Stimulated activated CD8-positive, alpha-beta memory T cell treated with anti-CD3 and anti-CD28 coated beads, Interleukin-15, amount 100 ng/mL, for 4 hours (primary cell): ENCODE results near the gene DTNB.
"Not testable (repeated sequence)": the region's sequence is repeated elsewhere in the genome, so short reads cannot be mapped to it uniquely, and the experiment has no call there.

Experiments
- DNase-seq, 2 donors: peaks; one replicate each; pipeline ENCODE4 v3.0.0-alpha.2; 2020; ENCODE audit warnings: low read depth in 2 of 2

DTNB gene

GRCh38 chr2:25589676-25590205 lies 83.6 kb downstream of the DTNB start:
- DNase-seq, result no peak

DNA sequence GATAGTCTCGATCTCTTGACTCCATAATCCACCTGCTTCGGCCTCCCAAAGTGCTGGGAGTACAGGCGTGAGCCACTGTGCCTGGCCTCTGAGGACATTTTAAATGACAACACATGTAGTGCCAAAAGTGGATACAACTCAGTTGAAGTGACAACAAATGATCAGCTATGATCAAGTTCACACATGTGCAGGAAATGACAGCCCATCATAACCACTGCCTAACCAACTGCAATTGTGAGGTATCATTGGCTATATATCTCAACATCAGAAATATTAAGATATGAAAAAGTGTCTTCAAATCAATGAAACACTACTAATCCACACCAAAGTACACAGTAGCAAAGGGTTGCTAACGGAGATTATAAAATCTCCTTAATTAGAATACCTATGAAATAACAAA lies 84.8 kb downstream of the DTNB start:
- no peak for DNase-seq

DNA sequence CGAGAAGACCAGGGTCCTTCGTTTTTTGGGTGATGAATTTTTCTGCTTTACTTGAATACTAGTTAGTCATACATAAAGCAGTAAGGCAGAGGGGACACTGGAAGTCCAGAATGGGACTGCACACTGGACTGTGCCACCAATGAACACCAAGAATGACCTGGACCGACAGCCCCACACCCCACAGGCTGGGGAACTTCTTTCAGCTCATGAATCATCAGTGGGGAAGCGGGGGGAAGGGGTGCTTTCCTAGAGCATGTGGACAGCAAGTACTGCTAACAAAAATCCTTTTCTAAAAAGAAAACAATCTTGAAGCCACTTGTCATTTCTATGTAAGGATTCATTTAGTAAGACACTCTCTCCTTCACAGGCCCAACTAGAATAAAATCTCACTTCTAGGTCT lies 86.0 kb downstream of the DTNB start:
- no peak for DNase-seq

DNA sequence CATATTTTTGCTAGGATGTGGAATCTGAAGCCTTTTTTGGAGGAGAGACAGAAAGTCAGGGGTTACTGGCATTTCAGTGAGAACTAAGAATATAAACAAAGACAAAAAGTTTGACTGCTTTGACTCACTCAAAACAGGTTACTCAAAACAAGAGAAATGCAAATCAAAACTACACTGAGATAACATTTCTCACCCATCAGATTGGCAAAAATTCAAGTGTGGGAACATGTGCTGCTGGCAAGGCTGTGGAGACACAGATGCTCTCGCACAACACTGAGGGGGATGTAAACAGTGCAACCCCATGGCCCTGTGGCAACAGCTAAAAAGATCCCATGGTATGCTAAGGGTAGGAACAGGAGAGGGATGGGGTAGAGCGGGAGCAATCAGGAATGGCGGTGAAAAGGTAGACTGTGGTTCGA lies 86.6 kb downstream of the DTNB start:
- no peak for DNase-seq

- no peak for DNase-seq
Measured at GRCh38 chr2:25585189-25585588, 88.2 kb downstream of the DTNB start.

DNA sequence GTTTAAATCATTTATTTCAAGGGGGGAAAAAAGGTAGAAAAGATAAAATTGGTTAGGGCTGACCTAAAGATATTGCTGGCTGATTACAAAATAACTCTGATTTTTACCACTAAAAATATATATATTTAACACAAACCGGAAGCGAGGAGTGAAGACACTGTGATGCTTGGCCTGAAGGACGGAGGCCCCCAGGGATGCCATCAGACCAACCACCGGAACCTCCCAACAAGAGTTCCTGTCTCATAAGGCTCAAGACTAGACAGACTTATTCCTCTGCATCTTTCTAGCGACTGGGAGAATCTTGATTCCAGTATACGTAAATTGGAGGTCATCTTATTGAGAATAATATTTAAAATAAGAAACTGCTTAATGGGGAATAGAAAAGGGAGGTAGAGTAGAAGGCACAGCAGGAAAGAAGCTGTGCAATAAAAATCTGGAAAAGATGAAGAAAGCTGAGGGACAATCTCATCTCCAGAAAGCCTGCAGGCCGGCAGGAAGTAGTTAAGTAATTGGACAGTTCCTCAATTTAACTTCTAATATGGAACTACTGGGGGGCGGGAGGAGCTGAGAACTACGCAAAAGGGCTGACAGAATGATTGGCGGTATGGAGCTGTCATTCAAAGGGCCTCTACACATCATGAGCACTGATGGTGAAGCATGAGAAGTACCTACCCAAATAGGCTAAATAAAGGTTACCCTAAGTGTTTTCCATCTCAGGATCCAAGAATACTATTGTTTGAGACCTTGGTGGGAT lies 91.1 kb downstream of the DTNB start:
- DNase-seq, result no peak

DNA sequence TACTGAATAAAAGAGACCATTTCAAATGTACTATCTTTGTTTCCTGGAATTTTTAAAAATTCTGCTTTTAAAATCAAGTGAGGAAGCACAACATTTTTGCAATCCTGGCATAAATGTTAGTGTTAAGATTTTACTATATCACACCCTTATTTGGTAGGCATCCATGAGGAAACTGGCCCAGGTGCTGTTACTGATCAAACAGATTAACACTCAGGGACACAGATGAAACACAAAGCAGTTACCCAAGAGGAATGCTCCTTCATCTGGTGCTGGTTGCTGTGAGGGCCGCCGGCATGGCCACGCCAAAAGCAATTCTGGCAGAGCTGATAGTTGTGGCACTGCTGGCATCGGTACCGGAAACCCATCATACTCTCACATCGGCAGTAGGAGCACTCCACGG lies 96.8 kb downstream of the DTNB start:
- DNase-seq, result no peak

GRCh38 chr2:25572638-25573037 lies 100.7 kb downstream of the DTNB start:
- DNase-seq, result no peak

DNA sequence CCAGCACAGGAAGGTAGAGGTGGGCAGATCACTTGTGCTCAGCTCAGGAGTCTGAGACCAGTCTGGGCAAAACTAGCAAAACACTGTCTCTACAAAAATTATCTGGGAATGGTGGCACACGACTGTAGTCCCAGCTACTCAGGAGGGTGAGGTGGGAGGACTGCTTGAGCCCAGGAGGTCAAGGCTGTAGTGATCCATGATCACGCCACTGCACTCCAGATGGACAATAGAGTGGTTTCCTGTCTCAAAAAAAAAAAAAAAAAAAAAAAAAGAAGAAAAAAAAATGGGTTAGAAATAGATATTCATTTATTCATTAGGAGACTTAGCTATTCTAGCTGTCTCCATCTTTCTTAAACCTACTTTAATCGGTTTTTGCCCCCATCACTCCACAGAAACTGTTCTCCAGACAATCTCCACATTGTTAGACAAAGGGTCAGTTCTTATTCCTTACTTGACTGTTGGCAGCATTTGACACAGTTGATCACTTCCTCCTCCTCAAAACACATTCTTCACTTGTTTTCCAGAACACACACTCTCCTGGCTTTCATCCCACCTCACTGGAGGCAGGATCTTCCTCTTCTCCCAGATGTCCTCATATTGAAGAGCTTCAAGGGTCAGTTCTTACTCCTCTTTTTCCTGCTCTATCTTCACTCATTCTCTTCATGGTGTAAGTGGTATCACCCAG lies 103.1 kb downstream of the DTNB start:
- no peak for DNase-seq

- DNase-seq, result no peak
Measured at GRCh38 chr2:25567406-25567805, 106.0 kb downstream of the DTNB start.

GRCh38 chr2:25566694-25567093 lies 106.7 kb downstream of the DTNB start:
- no peak for DNase-seq

DNA sequence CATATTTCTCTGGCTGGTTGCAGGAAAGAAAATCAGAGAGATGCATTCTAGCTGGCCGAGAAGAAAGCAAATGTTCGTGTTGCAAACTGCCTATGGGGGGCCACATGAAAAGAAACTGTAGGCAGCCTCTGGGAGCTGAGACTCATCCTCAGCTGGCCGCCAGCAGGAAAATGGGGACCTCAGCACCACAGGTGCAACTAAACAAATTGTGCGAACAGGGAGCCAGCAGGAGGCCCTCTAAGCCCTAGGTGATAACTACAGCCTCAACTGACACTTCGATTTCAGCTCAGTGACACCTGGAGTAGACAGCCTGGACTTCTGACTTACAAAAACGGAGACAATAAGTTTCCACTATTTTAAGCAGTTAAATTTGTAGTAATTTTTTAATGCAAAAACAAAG lies 107.3 kb downstream of the DTNB start:
- no peak for DNase-seq

DNA sequence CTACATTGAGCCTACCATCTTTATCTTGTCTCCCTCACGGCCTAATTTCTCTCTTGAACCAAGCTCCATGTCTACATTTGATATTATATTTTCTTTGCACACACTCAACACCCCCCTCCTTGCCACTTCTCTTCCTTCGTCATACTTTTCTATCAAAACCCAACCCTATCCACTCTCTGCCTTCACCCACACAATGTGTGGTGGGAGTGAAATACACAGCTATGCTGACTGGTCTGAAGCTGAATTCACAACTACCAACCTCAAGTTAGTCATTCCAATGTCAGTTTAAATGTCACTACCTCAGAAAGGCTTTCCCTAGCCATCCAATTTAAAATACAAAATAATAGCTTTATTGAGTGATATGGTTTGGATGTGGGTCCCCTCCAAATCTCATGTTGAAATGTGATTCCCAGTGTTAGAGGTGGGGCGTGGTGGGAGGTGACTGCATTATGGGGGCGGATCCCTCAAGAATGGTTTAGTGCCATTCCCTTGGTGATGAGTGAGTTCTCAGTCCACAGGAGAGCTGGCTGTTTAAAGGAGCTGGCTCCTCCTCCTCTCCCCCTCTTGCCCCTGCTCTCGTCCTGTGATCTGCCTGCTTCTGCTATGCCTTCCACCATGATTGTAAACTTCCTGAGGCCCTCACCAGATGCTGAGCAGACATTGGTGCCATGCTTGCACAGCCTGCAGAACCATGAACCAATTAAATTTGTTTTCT lies 112.1 kb downstream of the DTNB start:
- peak in 1 of 2 donors; percentile 16 for DNase-seq

DNA sequence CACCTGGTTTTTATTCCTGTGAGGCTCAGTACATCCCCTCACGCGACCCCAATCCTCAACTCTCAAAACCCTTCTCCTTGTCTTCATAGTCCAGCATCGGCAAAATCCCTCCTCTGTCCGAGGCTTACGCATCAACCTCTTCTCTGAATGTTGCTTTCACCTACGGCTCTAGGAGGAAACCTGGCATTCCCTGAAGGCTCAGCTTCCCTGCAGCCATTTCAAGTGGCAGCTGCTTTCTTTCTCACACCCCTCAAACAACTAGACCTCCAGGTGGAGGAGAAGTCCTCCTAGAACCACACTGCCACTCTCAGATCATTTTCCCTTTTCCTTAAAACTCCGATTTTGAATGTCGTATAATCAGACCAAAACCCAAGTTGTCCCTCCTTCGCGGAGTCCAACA lies 114.2 kb downstream of the DTNB start:
- DNase-seq, result no peak

GRCh38 chr2:25558262-25558661 lies 115.1 kb downstream of the DTNB start:
- DNase-seq, result peak in 1 of 2 donors; percentile 32

DNA sequence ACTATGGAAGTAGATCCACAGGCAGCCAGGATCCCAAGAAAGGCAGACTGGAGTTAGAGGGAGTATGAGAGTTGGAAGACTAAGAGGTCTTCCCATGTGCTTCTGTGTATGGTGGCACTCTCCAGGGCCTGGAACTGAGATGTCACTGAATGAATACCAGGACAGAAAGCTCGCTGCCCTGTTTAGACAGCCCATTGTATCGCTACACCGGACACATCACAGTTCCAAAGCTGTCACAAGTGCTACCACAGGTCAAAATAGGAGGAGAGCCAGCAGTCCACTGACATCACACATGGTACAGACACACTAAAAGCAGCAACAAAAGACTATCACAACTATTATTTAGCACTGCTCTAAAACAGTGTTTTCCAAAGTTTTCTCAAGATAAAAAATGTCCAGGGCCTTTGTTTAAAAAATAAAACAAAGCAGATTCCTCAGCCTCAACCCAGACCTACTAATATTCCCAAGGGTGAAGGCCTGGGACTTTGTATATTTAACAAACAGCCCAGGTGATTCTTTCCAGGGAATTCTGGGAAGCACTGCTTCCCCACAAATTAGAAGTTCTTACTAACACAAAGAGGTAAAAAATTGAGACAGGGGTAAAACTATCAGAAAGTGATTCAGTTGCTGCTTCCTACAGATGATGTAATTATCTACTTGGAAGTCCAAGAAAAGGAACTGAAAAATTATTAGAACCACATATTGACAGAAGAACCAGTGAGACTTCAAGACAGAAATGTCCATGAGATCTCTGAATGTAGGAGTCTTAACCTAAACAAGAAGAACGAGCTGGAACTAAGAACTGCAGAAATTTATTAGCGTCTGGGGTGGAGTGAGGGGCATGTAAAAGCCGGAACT lies 116.0 kb downstream of the DTNB start:
- DNase-seq, result no peak

GRCh38 chr2:25552318-25552717 lies 121.1 kb downstream of the DTNB start:
- DNase-seq, result no peak

DNA sequence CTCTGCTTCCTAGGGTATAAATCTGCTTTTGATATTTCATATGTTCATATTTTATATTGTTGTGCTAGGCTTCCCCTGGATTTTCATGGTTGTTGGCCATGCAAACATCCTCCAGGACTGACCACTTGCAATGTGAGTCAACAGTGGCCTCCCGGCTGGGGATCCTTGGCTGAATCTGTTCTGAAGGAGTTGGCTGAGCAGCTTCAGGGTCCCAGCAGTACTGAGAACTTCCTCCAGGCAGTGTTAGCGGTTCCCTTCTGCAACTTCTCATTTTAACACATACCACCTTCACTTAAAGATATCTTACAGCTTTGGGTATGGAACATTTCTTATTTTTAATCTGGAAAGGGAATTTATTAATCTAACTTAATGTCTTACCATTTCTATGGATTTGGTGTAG lies 122.1 kb downstream of the DTNB start:
- DNase-seq, result no peak

GRCh38 chr2:25549571-25549970 lies 123.8 kb downstream of the DTNB start:
- not testable (repeated sequence) for DNase-seq

DNA sequence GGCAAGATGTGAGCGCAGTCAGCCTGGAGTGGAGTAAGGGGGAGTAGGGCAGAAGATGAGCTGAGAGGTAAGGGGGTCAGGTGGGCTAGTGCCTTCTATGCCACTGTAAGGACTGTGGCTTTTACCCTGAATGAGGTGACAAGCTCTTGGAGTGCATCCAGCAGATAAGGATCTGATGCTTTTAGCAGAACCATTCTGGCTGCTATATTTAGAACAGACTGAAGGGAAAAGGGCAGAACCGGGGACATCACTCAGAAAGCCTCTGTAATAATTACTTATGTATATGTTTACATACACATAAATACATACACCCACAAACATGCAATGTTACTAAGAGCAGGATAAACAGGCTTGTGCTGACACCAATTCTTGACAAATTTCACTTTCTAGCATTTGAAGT lies 124.8 kb downstream of the DTNB start:
- DNase-seq, result no peak

- no peak for DNase-seq
Measured at GRCh38 chr2:25546852-25547251, 126.5 kb downstream of the DTNB start.

- DNase-seq, result no peak
Measured at GRCh38 chr2:25545899-25546298, 127.5 kb downstream of the DTNB start.
